ENCODE results near the gene ARRDC2. TPM values are rescaled to one million over a fixed set of nuclear protein-coding genes. Genes with fewer than 3 reads are reported as not detected.

The ARRDC2 gene
- total and polyA plus RNA-seq, 2 experiments from 2014 or later: 3.9 to 5.5 TPM

GRCh38 chr19:18049385-18049784 lies 41.4 kb downstream of the ARRDC2 start:
- Histone ChIP-seq H3K79me2 (no peaks in the 10 kb centered on the region), H3K4me3 (no peak overlapping the region), H4K20me1 (ENCODE audit: insufficient read depth, poor library complexity, severe bottlenecking) (no peaks in the 10 kb centered on the region), H3K4me1 (ENCODE audit: insufficient read depth) (no peaks in the 10 kb centered on the region), H3K27ac (no peak overlapping the region), H3K9me3 (ENCODE audit: low read depth) (no peaks in the 10 kb centered on the region), H3K4me2 (no peak overlapping the region), H2AFZ (no peak overlapping the region), H3K27me3 (no peaks in the 10 kb centered on the region), H3K36me3 (replicated peaks; ENCODE audit: insufficient read depth, low read depth) (no peaks in the 10 kb centered on the region), H3K9me2 (replicated peaks; ENCODE audit: insufficient read depth) (no peaks in the 10 kb centered on the region)
- no peak for DNase-seq (ENCODE audit: low spot score)
- 91% methylated on average over 10 of the region's 10 CpGs for WGBS (ENCODE audit: low lambda C conversion rate, missing lambda C conversion rate)
- TF ChIP-seq EZH2phosphoT487 (IDR thresholded peaks at IDR 0.05; ENCODE audit: low read depth, severe bottlenecking, unreplicated experiment): no peak
- TF ChIP-seq CTCF (IDR thresholded peaks at IDR 0.05; ENCODE audit: poor library complexity): no peak
- no peak for TF ChIP-seq EZH2 (IDR thresholded peaks at IDR 0.05; ENCODE audit: borderline replicate concordance)

GRCh38 chr19:18051887-18052286 lies 43.9 kb downstream of the ARRDC2 start:
- H3K9me3 ChIP-seq (ENCODE audit: low read depth): no peaks in the 10 kb centered on the region
- no peaks in the 10 kb centered on the region for H4K20me1 ChIP-seq (ENCODE audit: insufficient read depth, poor library complexity, severe bottlenecking)
- no peaks in the 10 kb centered on the region for H3K4me1 ChIP-seq (ENCODE audit: insufficient read depth)
- H3K4me2 ChIP-seq: no peak overlapping the region
- no peak overlapping the region for H2AFZ ChIP-seq
- no peaks in the 10 kb centered on the region for H3K9me2 ChIP-seq (replicated peaks; ENCODE audit: insufficient read depth)
- TF ChIP-seq EZH2phosphoT487 (IDR thresholded peaks at IDR 0.05; ENCODE audit: low read depth, severe bottlenecking, unreplicated experiment): no peak
- no peak for TF ChIP-seq EZH2 (IDR thresholded peaks at IDR 0.05; ENCODE audit: borderline replicate concordance)
- no peak for TF ChIP-seq CTCF (IDR thresholded peaks at IDR 0.05; ENCODE audit: poor library complexity)
- H3K79me2 ChIP-seq: no peaks in the 10 kb centered on the region
- WGBS (ENCODE audit: low lambda C conversion rate, missing lambda C conversion rate): 86% methylated on average over 29 of the region's 31 CpGs
- H3K27me3 ChIP-seq: no peaks in the 10 kb centered on the region
- no peak overlapping the region for H3K27ac ChIP-seq
- no peaks in the 10 kb centered on the region for H3K36me3 ChIP-seq (replicated peaks; ENCODE audit: insufficient read depth, low read depth)
- no peak for DNase-seq (ENCODE audit: low spot score)
- H3K4me3 ChIP-seq: no peak overlapping the region

GRCh38 chr19:18053576-18054219 lies 45.7 kb downstream of the ARRDC2 start:
- Histone ChIP-seq H3K4me2 (no peak overlapping the region), H3K27ac (no peak overlapping the region)
- 75% methylated on average over 9 of the region's 9 CpGs for WGBS (ENCODE audit: low lambda C conversion rate, missing lambda C conversion rate)

More at GRCh38 chr19:18053576-18054219, 45.7 kb downstream of the ARRDC2 start:
- no peaks in the 10 kb centered on the region for H4K20me1 ChIP-seq (ENCODE audit: insufficient read depth, poor library complexity, severe bottlenecking)
- no peaks in the 10 kb centered on the region for H3K9me3 ChIP-seq (ENCODE audit: low read depth)
- no peaks in the 10 kb centered on the region for H3K36me3 ChIP-seq (replicated peaks; ENCODE audit: insufficient read depth, low read depth)
- no peaks in the 10 kb centered on the region for H3K27me3 ChIP-seq
- no peaks in the 10 kb centered on the region for H3K79me2 ChIP-seq
- H3K9me2 ChIP-seq (replicated peaks; ENCODE audit: insufficient read depth): no peaks in the 10 kb centered on the region
- no peaks in the 10 kb centered on the region for H3K4me1 ChIP-seq (ENCODE audit: insufficient read depth)
- no peak overlapping the region for H3K4me3 ChIP-seq
- TF ChIP-seq EZH2phosphoT487 (IDR thresholded peaks at IDR 0.05; ENCODE audit: low read depth, severe bottlenecking, unreplicated experiment) (no peak), EZH2 (IDR thresholded peaks at IDR 0.05; ENCODE audit: borderline replicate concordance) (no peak), CTCF (IDR thresholded peaks at IDR 0.05; ENCODE audit: poor library complexity) (no peak)
- no peak for DNase-seq (ENCODE audit: low spot score)
- no peak overlapping the region for H2AFZ ChIP-seq
